ENCODE measurements around the gene ACADSB.

The ACADSB gene

GRCh38 chr10:122990278-122990677, 18.5 kb upstream of the ACADSB start:
- no peak overlapping the region for H3K9ac ChIP-seq (ENCODE audit: low read length)
- H2AFZ ChIP-seq (ENCODE audit: low read length), result no peak overlapping the region
- H3K36me3 ChIP-seq (ENCODE audit: insufficient read depth, low read length), result peaks cover 45% of the 10 kb centered on the region
- H4K20me1 ChIP-seq (ENCODE audit: insufficient read depth, low read length), result no peaks in the 10 kb centered on the region
- H3K9me3 ChIP-seq (ENCODE audit: low read length), result no peaks in the 10 kb centered on the region
- H3K4me2 ChIP-seq (ENCODE audit: low read length), result no peak overlapping the region
- no peak overlapping the region for H3K4me3 ChIP-seq (ENCODE audit: low read depth, low read length, poor library complexity, severe bottlenecking)
- H3K27ac ChIP-seq (ENCODE audit: low read depth, low read length, poor library complexity, severe bottlenecking), result no peak overlapping the region
- H3K4me1 ChIP-seq (ENCODE audit: insufficient read depth, low read length, severe bottlenecking), result no peaks in the 10 kb centered on the region
- no peak for TF ChIP-seq EZH2 (IDR thresholded peaks at IDR 0.05; ENCODE audit: borderline replicate concordance, low read length)
- no peak for TF ChIP-seq CTCF (IDR thresholded peaks at IDR 0.05; ENCODE audit: low read length)
- no peaks in the 10 kb centered on the region for H3K27me3 ChIP-seq (ENCODE audit: insufficient read depth, low read length)
- H3F3A ChIP-seq (ENCODE audit: insufficient read depth, low read length), result no peaks in the 10 kb centered on the region; the same call in 1 of the 2 replicates
- H3K9me2 ChIP-seq (ENCODE audit: low read depth, low read length), result no peaks in the 10 kb centered on the region
- H3K79me2 ChIP-seq (ENCODE audit: insufficient read depth, low read length), result no peaks in the 10 kb centered on the region; the same call in 1 of the 2 replicates

- Histone ChIP-seq H3K4me2 (ENCODE audit: low read length) (no peak overlapping the region), H3K27me3 (ENCODE audit: insufficient read depth, low read length) (no peaks in the 10 kb centered on the region), H3K9me2 (ENCODE audit: low read depth, low read length) (no peaks in the 10 kb centered on the region), H3K4me1 (ENCODE audit: insufficient read depth, low read length, severe bottlenecking) (no peaks in the 10 kb centered on the region), H4K20me1 (ENCODE audit: insufficient read depth, low read length) (no peaks in the 10 kb centered on the region), H3K4me3 (ENCODE audit: low read depth, low read length, poor library complexity, severe bottlenecking) (no peak overlapping the region), H3K79me2 (ENCODE audit: insufficient read depth, low read length) (no peaks in the 10 kb centered on the region; the same call in 1 of the 2 replicates), H2AFZ (ENCODE audit: low read length) (no peak overlapping the region), H3K36me3 (ENCODE audit: insufficient read depth, low read length) (peaks cover 49% of the 10 kb centered on the region), H3K27ac (ENCODE audit: low read depth, low read length, poor library complexity, severe bottlenecking) (no peak overlapping the region), H3K9ac (ENCODE audit: low read length) (no peak overlapping the region), H3K9me3 (ENCODE audit: low read length) (no peaks in the 10 kb centered on the region), H3F3A (ENCODE audit: insufficient read depth, low read length) (no peaks in the 10 kb centered on the region; the same call in 1 of the 2 replicates)
- TF ChIP-seq CTCF (IDR thresholded peaks at IDR 0.05; ENCODE audit: low read length), result no peak
- TF ChIP-seq EZH2 (IDR thresholded peaks at IDR 0.05; ENCODE audit: borderline replicate concordance, low read length), result no peak
These were observed 16.7 kb upstream of the ACADSB start for GRCh38 chr10:122992031-122992585.

- no peaks in the 10 kb centered on the region for H3K27me3 ChIP-seq (ENCODE audit: insufficient read depth, low read length)
- no peak overlapping the region for H3K9ac ChIP-seq (ENCODE audit: low read length)
- H3K36me3 ChIP-seq (ENCODE audit: insufficient read depth, low read length), result peaks cover 58% of the 10 kb centered on the region
- no peaks in the 10 kb centered on the region for H4K20me1 ChIP-seq (ENCODE audit: insufficient read depth, low read length)
- H3K4me3 ChIP-seq (ENCODE audit: low read depth, low read length, poor library complexity, severe bottlenecking), result no peak overlapping the region
- no peaks in the 10 kb centered on the region for H3K9me3 ChIP-seq (ENCODE audit: low read length)
- H3F3A ChIP-seq (ENCODE audit: insufficient read depth, low read length), result no peaks in the 10 kb centered on the region; the same call in 1 of the 2 replicates
- no peak overlapping the region for H3K27ac ChIP-seq (ENCODE audit: low read depth, low read length, poor library complexity, severe bottlenecking)
- TF ChIP-seq CTCF (IDR thresholded peaks at IDR 0.05; ENCODE audit: low read length) (no peak), EZH2 (IDR thresholded peaks at IDR 0.05; ENCODE audit: borderline replicate concordance, low read length) (no peak)
- no peaks in the 10 kb centered on the region for H3K9me2 ChIP-seq (ENCODE audit: low read depth, low read length)
- no peaks in the 10 kb centered on the region for H3K4me1 ChIP-seq (ENCODE audit: insufficient read depth, low read length, severe bottlenecking)
- no peak overlapping the region for H3K4me2 ChIP-seq (ENCODE audit: low read length)
- H2AFZ ChIP-seq (ENCODE audit: low read length), result no peak overlapping the region
- peaks cover 3% of the 10 kb centered on the region; the same call in 1 of the 2 replicates for H3K79me2 ChIP-seq (ENCODE audit: insufficient read depth, low read length)
These were observed 14.9 kb upstream of the ACADSB start for GRCh38 chr10:122993797-122994336.
